SK-N-MC (cell line): Measurements from ENCODE around the gene TSGA10IP.

Source experiments
- EZH2 ChIP-seq: fragments of 200-600 bp; sonication (generic); IDR thresholded peaks from one replicate; pipeline ENCODE4 v1.6.1; 2017; ENCODE audit warnings: antibody characterized with exemption
- POLR2AphosphoS5 ChIP-seq: IDR thresholded peaks from 2 replicates; pipeline ENCODE4 v1.6.1; 2012; ENCODE audit warnings: mild to moderate bottlenecking, low read depth, low read length, borderline replicate concordance

DNA sequence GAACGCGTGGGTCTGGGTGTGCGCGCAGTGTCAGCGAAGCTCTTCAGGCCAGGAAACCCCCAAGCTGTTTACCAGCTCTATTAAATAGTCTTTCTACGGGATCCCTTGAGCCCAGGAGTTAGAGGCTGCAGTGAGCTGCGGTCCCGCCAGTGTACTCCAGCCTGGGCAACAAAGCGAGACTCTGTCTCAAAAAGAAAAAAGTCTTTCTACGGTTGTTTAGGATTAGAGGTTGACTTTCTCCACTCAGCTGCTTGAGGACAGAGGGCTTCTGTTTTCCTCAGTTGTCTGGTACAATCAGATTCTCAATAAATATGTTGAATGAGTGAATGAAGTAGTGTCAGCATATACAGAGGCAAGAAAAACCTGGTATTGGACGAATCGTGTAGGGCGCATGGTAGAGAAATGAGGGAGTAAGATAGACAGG lies 16.9 kb downstream of the TSGA10IP start:
- TF ChIP-seq POLR2AphosphoS5: no peak
- no peak for TF ChIP-seq EZH2
